ENCODE data around the gene PPM1L.

GRCh38 chr3:160811237-160811548 is 55.2 kb downstream of the PPM1L start:
- TF ChIP-seq CTCF (IDR thresholded peaks at IDR 0.05): no peak
- TF ChIP-seq POLR2AphosphoS5 (IDR thresholded peaks at IDR 0.05; ENCODE audit: insufficient read depth in 1 of 2, low read depth in 1 of 2): no peak

All from vagina (tissue), 2 donors.